Upper lobe of right lung (tissue), 1 donor: Measurements from ENCODE around the gene CRNKL1. TPM values are rescaled to one million over a fixed set of nuclear protein-coding genes. Genes with fewer than 3 reads are reported as not detected.

Source experiments
- ATAC-seq: fragments of 200-7000 bp; cut with Tn5 transposase; one replicate; pipeline ENCODE4 v1.9.1; 2020; ENCODE audit warnings: mild to moderate bottlenecking, moderate library complexity
- DNase-seq: peaks from one replicate; pipeline ENCODE4 v3.0.0-alpha.2; 2020
- H3K27ac ChIP-seq: fragments of 200-600 bp; one replicate; pipeline ENCODE4 v1.8.0; 2022
- H3K27me3 ChIP-seq: fragments of 200-600 bp; one replicate; pipeline ENCODE4 v1.8.0; 2022; ENCODE audit warnings: mild to moderate bottlenecking
- H3K36me3 ChIP-seq: fragments of 200-600 bp; one replicate; pipeline ENCODE4 v1.8.0; 2022
- H3K4me1 ChIP-seq: fragments of 200-600 bp; one replicate; pipeline ENCODE4 v1.8.0; 2022
- H3K4me3 ChIP-seq: fragments of 200-600 bp; one replicate; pipeline ENCODE4 v1.8.0; 2022; ENCODE audit warnings: mild to moderate bottlenecking
- H3K9me3 ChIP-seq: fragments of 200-600 bp; one replicate; pipeline ENCODE4 v1.8.0; 2022
- CTCF ChIP-seq: fragments of 200-600 bp; IDR thresholded peaks from one replicate; pipeline ENCODE4 v1.8.0; 2022; ENCODE audit warnings: antibody characterized with exemption
- intact Hi-C: fragments of 100-400 bp; cut with DNase I; formaldehyde crosslinking; loops from one replicate; pipeline ENCODE4 v1.11.0; 2022
- total RNA-seq: library from RNA; stranded (reverse); fragmentation: NEBNext Ultra II Directional; extraction: Animal tissue kit (Norgen Biotek cat#: 25700); gene quantifications from one replicate; pipeline ENCODE4 v1.2.1, GENCODE V29; 2021
- donor health status: DM: no; HTN: yes; CAD: no; lungs with severe emphysema.

The CRNKL1 gene
- total RNA-seq, 1 donor from 2014 or later: 20.2 TPM

- no peak for ATAC-seq
- no peak for TF ChIP-seq CTCF
- Histone ChIP-seq H3K27me3 (no peaks in the 10 kb centered on the region), H3K36me3 (peaks cover 98% of the 10 kb centered on the region), H3K4me3 (no peak overlapping the region), H3K9me3 (no peaks in the 10 kb centered on the region), H3K4me1 (no peaks in the 10 kb centered on the region), H3K27ac (no peak overlapping the region)
- no peak for DNase-seq
- intact Hi-C loops: no loop called here
These were observed 20.5 kb downstream of the CRNKL1 start for GRCh38 chr20:20031790-20032189.

- DNase-seq: no peak
- intact Hi-C loops: no loop called here
- no peaks in the 10 kb centered on the region for H3K4me1 ChIP-seq
- no peak overlapping the region for H3K27ac ChIP-seq
- ATAC-seq: no peak
- peaks cover 84% of the 10 kb centered on the region for H3K36me3 ChIP-seq
- H3K4me3 ChIP-seq: no peak overlapping the region
- TF ChIP-seq CTCF: no peak
- H3K9me3 ChIP-seq: no peaks in the 10 kb centered on the region
- H3K27me3 ChIP-seq: no peaks in the 10 kb centered on the region
These were observed 25.0 kb downstream of the CRNKL1 start for GRCh38 chr20:20027284-20027683.

- intact Hi-C loops: no loop called here
- Histone ChIP-seq H3K36me3 (peaks cover 60% of the 10 kb centered on the region), H3K4me1 (no peaks in the 10 kb centered on the region), H3K9me3 (no peaks in the 10 kb centered on the region), H3K27me3 (no peaks in the 10 kb centered on the region), H3K4me3 (no peak overlapping the region), H3K27ac (no peak overlapping the region)
- no peak for TF ChIP-seq CTCF
- DNase-seq (no peak), ATAC-seq (no peak)
These were observed 27.3 kb downstream of the CRNKL1 start for GRCh38 chr20:20024942-20025341.

GRCh38 chr20:20023395-20023794 is 28.9 kb downstream of the CRNKL1 start:
- Histone ChIP-seq H3K27me3 (no peaks in the 10 kb centered on the region), H3K36me3 (peaks cover 47% of the 10 kb centered on the region), H3K4me3 (no peak overlapping the region), H3K4me1 (peaks cover 9% of the 10 kb centered on the region), H3K9me3 (no peaks in the 10 kb centered on the region), H3K27ac (no peak overlapping the region)
- TF ChIP-seq CTCF: no peak
- intact Hi-C loops: no loop called here
- ATAC-seq (no peak), DNase-seq (no peak)

- Histone ChIP-seq H3K27ac (no peak overlapping the region), H3K36me3 (peaks cover 38% of the 10 kb centered on the region), H3K4me1 (peaks cover 15% of the 10 kb centered on the region), H3K27me3 (no peaks in the 10 kb centered on the region), H3K4me3 (no peak overlapping the region), H3K9me3 (no peaks in the 10 kb centered on the region)
- no peak for ATAC-seq
- no peak for TF ChIP-seq CTCF
- no peak for DNase-seq
- intact Hi-C loops: no loop called here
These were observed 29.8 kb downstream of the CRNKL1 start for GRCh38 chr20:20022498-20022897.

GRCh38 chr20:20021835-20022234 is 30.4 kb downstream of the CRNKL1 start:
- Histone ChIP-seq H3K27me3 (no peaks in the 10 kb centered on the region), H3K36me3 (peaks cover 31% of the 10 kb centered on the region), H3K4me3 (no peak overlapping the region), H3K27ac (no peak overlapping the region), H3K4me1 (peaks cover 16% of the 10 kb centered on the region), H3K9me3 (no peaks in the 10 kb centered on the region)
- intact Hi-C loops: no loop called here
- no peak for DNase-seq
- ATAC-seq: no peak
- TF ChIP-seq CTCF: no peak
